Left kidney (tissue), 2 donors: ENCODE results near the gene PDCD2L. TPM values are rescaled to one million over a fixed set of nuclear protein-coding genes. Genes with fewer than 3 reads are reported as not detected.
"Not testable (repeated sequence)": the region's sequence is repeated elsewhere in the genome, so short reads cannot be mapped to it uniquely, and the experiment has no call there.

Experiments used
- DNase-seq: peaks from one replicate; pipeline ENCODE4 v3.0.0-alpha.2; 2013
- polyA plus RNA-seq: library from polyadenylated mRNA; unstranded; fragments of 120-200 nt; gene quantifications from one replicate; pipeline ENCODE4 v1.2.1, GENCODE V29; 2013; ENCODE audit not compliant: insufficient read length

The PDCD2L gene
- polyA plus RNA-seq, 1 donor: 15.3 TPM

GRCh38 chr19:34461375-34462100, 57.3 kb downstream of the PDCD2L start:
- DNase-seq: no peak

- not testable (repeated sequence) for DNase-seq
Measured at GRCh38 chr19:34464785-34465184, 60.6 kb downstream of the PDCD2L start.

GRCh38 chr19:34468409-34468808, 64.2 kb downstream of the PDCD2L start:
- no peak for DNase-seq

- DNase-seq: not testable (repeated sequence)
Measured at GRCh38 chr19:34469026-34469425, 64.8 kb downstream of the PDCD2L start.

GRCh38 chr19:34471906-34472700, 67.9 kb downstream of the PDCD2L start:
- DNase-seq: no peak

- no peak for DNase-seq
Measured at GRCh38 chr19:34474233-34474989, 70.2 kb downstream of the PDCD2L start.

- no peak for DNase-seq
Measured at GRCh38 chr19:34475026-34475974, 71.1 kb downstream of the PDCD2L start.

Other genes starting within 250 kb of the PDCD2L start
- gene LSM14A, start 231.9 kb upstream of the PDCD2L start, polyA plus RNA-seq: 199 TPM
- 35.6 TPM for gene GARRE1, start 149.8 kb upstream of the PDCD2L start, polyA plus RNA-seq
- gene GPI, start 39.2 kb upstream of the PDCD2L start, polyA plus RNA-seq: 181 TPM
- 189 TPM for gene UBA2, start 24.0 kb downstream of the PDCD2L start, polyA plus RNA-seq
- gene WTIP, start 77.4 kb downstream of the PDCD2L start, polyA plus RNA-seq: 28.0 TPM